ENCODE data around the gene CACNA1B.

DNA sequence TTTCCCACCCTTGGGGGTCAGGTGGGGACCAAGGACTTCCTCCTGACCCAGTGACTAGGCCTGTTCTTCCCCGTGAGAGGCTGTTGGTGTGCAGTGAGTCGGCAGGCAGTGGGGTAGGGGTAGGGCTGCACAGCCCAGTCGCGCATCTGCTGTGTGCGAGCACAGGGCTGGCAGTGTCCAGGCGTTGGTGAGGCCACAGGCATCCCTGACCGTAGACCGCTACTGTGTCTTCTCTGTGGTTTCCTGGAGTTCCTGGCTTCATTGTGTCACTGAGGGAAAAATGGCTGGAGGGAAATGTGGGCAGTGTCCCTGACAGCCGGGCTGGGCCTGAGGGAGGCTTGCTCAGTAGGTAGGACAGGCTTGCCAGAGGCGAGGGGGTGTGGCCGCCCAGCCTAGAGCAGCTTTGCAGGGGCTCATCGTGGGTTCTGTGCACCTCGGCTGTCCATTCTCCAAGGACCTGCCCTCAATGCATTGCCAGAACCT, 95.4 kb downstream of the CACNA1B start:
- TF ChIP-seq, protein P1, sequence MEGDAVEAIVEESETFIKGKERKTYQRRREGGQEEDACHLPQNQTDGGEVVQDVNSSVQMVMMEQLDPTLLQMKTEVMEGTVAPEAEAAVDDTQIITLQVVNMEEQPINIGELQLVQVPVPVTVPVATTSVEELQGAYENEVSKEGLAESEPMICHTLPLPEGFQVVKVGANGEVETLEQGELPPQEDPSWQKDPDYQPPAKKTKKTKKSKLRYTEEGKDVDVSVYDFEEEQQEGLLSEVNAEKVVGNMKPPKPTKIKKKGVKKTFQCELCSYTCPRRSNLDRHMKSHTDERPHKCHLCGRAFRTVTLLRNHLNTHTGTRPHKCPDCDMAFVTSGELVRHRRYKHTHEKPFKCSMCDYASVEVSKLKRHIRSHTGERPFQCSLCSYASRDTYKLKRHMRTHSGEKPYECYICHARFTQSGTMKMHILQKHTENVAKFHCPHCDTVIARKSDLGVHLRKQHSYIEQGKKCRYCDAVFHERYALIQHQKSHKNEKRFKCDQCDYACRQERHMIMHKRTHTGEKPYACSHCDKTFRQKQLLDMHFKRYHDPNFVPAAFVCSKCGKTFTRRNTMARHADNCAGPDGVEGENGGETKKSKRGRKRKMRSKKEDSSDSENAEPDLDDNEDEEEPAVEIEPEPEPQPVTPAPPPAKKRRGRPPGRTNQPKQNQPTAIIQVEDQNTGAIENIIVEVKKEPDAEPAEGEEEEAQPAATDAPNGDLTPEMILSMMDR (IDR thresholded peaks at IDR 0.05): no peak
- no peak for TF ChIP-seq EZH2 (IDR thresholded peaks at IDR 0.05; ENCODE audit: borderline replicate concordance, insufficient read depth, low read depth, low read length, poor library complexity, severe bottlenecking)
